GM12891 (cell line): ENCODE results near the gene SLC2A13.

ENCODE experiments used
- POLR2A ChIP-seq: IDR thresholded peaks from 2 replicates; pipeline ENCODE4 v1.6.1; 2011; ENCODE audit warnings: low read depth, low read length, control low read depth
- POLR2AphosphoS5 ChIP-seq: IDR thresholded peaks from 2 replicates; pipeline ENCODE4 v1.6.1; 2011; ENCODE audit warnings: low read depth, low read length, control low read depth
- POU2F2 ChIP-seq: IDR thresholded peaks from 2 replicates; pipeline ENCODE4 v1.6.1; 2011; ENCODE audit warnings: low read depth, mild to moderate bottlenecking, control low read depth, low read length, moderate library complexity
- SPI1 ChIP-seq: IDR thresholded peaks from 2 replicates; pipeline ENCODE4 v1.6.1; 2011; ENCODE audit warnings: low read depth, low read length, control low read depth
- TAF1 ChIP-seq: IDR thresholded peaks from 2 replicates; pipeline ENCODE4 v1.6.1; 2011; ENCODE audit warnings: low read depth, low read length, control low read depth

- no peak for TF ChIP-seq POLR2AphosphoS5
- TF ChIP-seq POLR2A, result no peak
- no peak for TF ChIP-seq TAF1
- no peak for TF ChIP-seq SPI1
- TF ChIP-seq POU2F2, result no peak
Observed at GRCh38 chr12:39830852-39831520, 274.9 kb downstream of the SLC2A13 start.
